Loucy (cell line): ENCODE measurements around the gene TMEM63A.

ENCODE experiments used
- H2AFZ ChIP-seq: fragments of 200-600 bp; sonication (generic); 2 replicates; pipeline ENCODE4 v1.6.0; 2016; ENCODE audit warnings: antibody characterized with exemption, mild to moderate bottlenecking, low read length, moderate library complexity
- H3F3A ChIP-seq: fragments of 200-600 bp; 2 replicates; pipeline ENCODE4 v1.6.0; 2016; ENCODE audit warnings: antibody characterized with exemption, low read depth, mild to moderate bottlenecking
- H3K27me3 ChIP-seq: fragments of 200-600 bp; sonication (generic); 2 replicates; pipeline ENCODE4 v1.6.1; 2014; ENCODE audit warnings: low read length, mild to moderate bottlenecking; ENCODE audit not compliant: insufficient read depth, poor library complexity, severe bottlenecking
- H3K36me3 ChIP-seq: fragments of 200-600 bp; sonication (generic); 2 replicates; pipeline ENCODE4 v1.6.1; 2016; ENCODE audit warnings: low read length; ENCODE audit not compliant: insufficient read depth
- H3K4me1 ChIP-seq: fragments of 200-600 bp; sonication (generic); 2 replicates; pipeline ENCODE4 v1.5.1; 2014; ENCODE audit warnings: low read length, mild to moderate bottlenecking; ENCODE audit not compliant: insufficient read depth, poor library complexity, severe bottlenecking
- H3K4me2 ChIP-seq: fragments of 200-600 bp; sonication (generic); 2 replicates; pipeline ENCODE4 v1.6.0; 2014; ENCODE audit warnings: antibody characterized with exemption, low read length, low read depth, mild to moderate bottlenecking; ENCODE audit not compliant: poor library complexity, severe bottlenecking
- H3K4me3 ChIP-seq: fragments of 200-600 bp; sonication (generic); 2 replicates; pipeline ENCODE4 v1.5.1; 2014; ENCODE audit warnings: low read length, mild to moderate bottlenecking, mixed read lengths; ENCODE audit not compliant: poor library complexity, severe bottlenecking
- H3K79me2 ChIP-seq: fragments of 200-600 bp; sonication (generic); 2 replicates; pipeline ENCODE4 v1.6.1; 2014; ENCODE audit warnings: low read length; ENCODE audit not compliant: insufficient read depth
- H3K9ac ChIP-seq: fragments of 200-600 bp; sonication (generic); 2 replicates; pipeline ENCODE4 v1.6.0; 2014; ENCODE audit warnings: mild to moderate bottlenecking, low read depth, low read length, moderate library complexity; ENCODE audit not compliant: poor library complexity, severe bottlenecking
- H3K9me2 ChIP-seq: fragments of 200-600 bp; sonication (generic); replicated peaks from 2 replicates; pipeline ENCODE4 v1.6.1; 2016; ENCODE audit warnings: low read depth, low read length, mixed read lengths
- H3K9me3 ChIP-seq: fragments of 200-600 bp; sonication (generic); 2 replicates; pipeline ENCODE4 v1.6.1; 2014; ENCODE audit warnings: mild to moderate bottlenecking, antibody characterized with exemption, low read length, low read depth; ENCODE audit not compliant: insufficient read depth
- H4K20me1 ChIP-seq: fragments of 200-600 bp; sonication (generic); 2 replicates; pipeline ENCODE4 v1.6.0; 2014; ENCODE audit warnings: antibody characterized with exemption, low read length, mild to moderate bottlenecking; ENCODE audit not compliant: insufficient read depth, poor library complexity, severe bottlenecking
- CTCF ChIP-seq: fragments of 200-600 bp; sonication (generic); conservative IDR thresholded peaks from 2 replicates; pipeline ENCODE4 v1.5.1; 2014; ENCODE audit warnings: mild to moderate bottlenecking, antibody characterized with exemption, low read length
- EZH2phosphoT487 ChIP-seq: fragments of 200-600 bp; IDR thresholded peaks from 2 replicates; pipeline ENCODE4 v1.6.1; 2018; ENCODE audit warnings: antibody characterized with exemption, mild to moderate bottlenecking, moderate library complexity, borderline replicate concordance

TMEM63A gene

GRCh38 chr1:225918280-225918679 is 36.1 kb upstream of the TMEM63A start:
- H3K9ac ChIP-seq: no peak overlapping the region
- peaks cover 36% of the 10 kb centered on the region for H3K4me1 ChIP-seq
- no peaks in the 10 kb centered on the region for H3K9me3 ChIP-seq
- no peak overlapping the region for H2AFZ ChIP-seq
- TF ChIP-seq EZH2phosphoT487 (no peak), CTCF (no peak)
- no peaks in the 10 kb centered on the region for H3K27me3 ChIP-seq
- peaks cover 18% of the 10 kb centered on the region for H4K20me1 ChIP-seq
- no peaks in the 10 kb centered on the region for H3F3A ChIP-seq
- no peak overlapping the region for H3K4me3 ChIP-seq
- peaks cover 6% of the 10 kb centered on the region; the same call in 1 of the 2 replicates for H3K36me3 ChIP-seq
- H3K79me2 ChIP-seq: peaks cover 29% of the 10 kb centered on the region
- no peaks in the 10 kb centered on the region for H3K9me2 ChIP-seq
- H3K4me2 ChIP-seq: no peak overlapping the region

GRCh38 chr1:225917536-225917935 is 35.4 kb upstream of the TMEM63A start:
- no peak overlapping the region for H3K9ac ChIP-seq
- no peaks in the 10 kb centered on the region for H3K27me3 ChIP-seq
- no peak overlapping the region for H3K4me2 ChIP-seq
- peaks cover 11% of the 10 kb centered on the region for H4K20me1 ChIP-seq
- H3K9me2 ChIP-seq: no peaks in the 10 kb centered on the region
- no peak overlapping the region for H2AFZ ChIP-seq
- H3F3A ChIP-seq: no peaks in the 10 kb centered on the region
- peaks cover 6% of the 10 kb centered on the region; the same call in 1 of the 2 replicates for H3K36me3 ChIP-seq
- no peaks in the 10 kb centered on the region for H3K9me3 ChIP-seq
- TF ChIP-seq EZH2phosphoT487 (no peak), CTCF (no peak)
- peaks cover 29% of the 10 kb centered on the region for H3K4me1 ChIP-seq
- H3K4me3 ChIP-seq: no peak overlapping the region
- H3K79me2 ChIP-seq: peaks cover 22% of the 10 kb centered on the region

- no peak for TF ChIP-seq EZH2phosphoT487
- TF ChIP-seq CTCF: no peak
These were observed 34.9 kb upstream of the TMEM63A start for GRCh38 chr1:225917101-225917500.

More at GRCh38 chr1:225917101-225917500, 34.9 kb upstream of the TMEM63A start:
- Histone ChIP-seq H3K4me2 (no peak overlapping the region), H3F3A (no peaks in the 10 kb centered on the region), H3K9ac (no peak overlapping the region), H3K9me3 (no peaks in the 10 kb centered on the region), H3K4me1 (peaks cover 24% of the 10 kb centered on the region), H3K9me2 (no peaks in the 10 kb centered on the region), H3K27me3 (no peaks in the 10 kb centered on the region), H3K4me3 (no peak overlapping the region), H2AFZ (no peak overlapping the region), H3K36me3 (peaks cover 6% of the 10 kb centered on the region; the same call in 1 of the 2 replicates), H3K79me2 (peaks cover 17% of the 10 kb centered on the region), H4K20me1 (peaks cover 7% of the 10 kb centered on the region)
